Body of pancreas (tissue), 4 donors: ENCODE measurements around the gene LIX1L.

ENCODE experiments used
- CTCF ChIP-seq, 7 experiments: fragments of 450-650 bp in 4 of 7; fragments of 200-600 bp in 3 of 7; sonication (generic) in 3 of 7; IDR thresholded peaks; one replicate each; pipeline ENCODE4 v1.5.1; 2016 to 2019; ENCODE audit warnings: antibody characterized with exemption in 7 of 7
- POLR2A ChIP-seq, 3 donors: fragments of 450-650 bp; IDR thresholded peaks; one replicate each; pipeline ENCODE4 v1.6.1; 2016; ENCODE audit warnings: antibody characterized with exemption in 3 of 3, mild to moderate bottlenecking in 2 of 3

GRCh38 chr1:145952903-145953302 is 4.9 kb downstream of the LIX1L start:
- TF ChIP-seq CTCF (IDR thresholded peaks at IDR 0.05) (no peak), POLR2A (IDR thresholded peaks at IDR 0.05) (no peak)
